ENCODE measurements around the gene TMUB2.
A peak's percentile ranks its signal among the peaks of the same experiment; 100 is the strongest.

- TF ChIP-seq CTCF (IDR thresholded peaks at IDR 0.05) (peak; percentile 100), POLR2A (IDR thresholded peaks at IDR 0.05) (peak in 1 of 2 donors; percentile 15)
Observed at GRCh38 chr17:44210342-44211192, 23.8 kb downstream of the TMUB2 start.

Data from Peyer's patch (tissue), 4 donors.